ENCODE measurements around the gene SLC2A9.

The SLC2A9 gene

GRCh38 chr4:9943761-9944160, 77.5 kb downstream of the SLC2A9 start:
- no peaks in the 10 kb centered on the region for H3K27me3 ChIP-seq (replicated peaks; ENCODE audit: control insufficient read depth, insufficient read depth, low read length)
- no peaks in the 10 kb centered on the region for H3K36me3 ChIP-seq (ENCODE audit: control insufficient read depth, insufficient read depth, low read length)
- H3K4me3 ChIP-seq (replicated peaks; ENCODE audit: low read depth, low read length): no peak overlapping the region
- no peak for DNase-seq (ENCODE audit: extremely low read depth, insufficient read length)
- no peak for TF ChIP-seq CTCF (IDR thresholded peaks at IDR 0.05; ENCODE audit: insufficient read depth, low read length, poor library complexity, severe bottlenecking)

GRCh38 chr4:9942921-9943600, 78.2 kb downstream of the SLC2A9 start:
- no peak for TF ChIP-seq CTCF (IDR thresholded peaks at IDR 0.05; ENCODE audit: insufficient read depth, low read length, poor library complexity, severe bottlenecking)
- no peak overlapping the region for H3K4me3 ChIP-seq (replicated peaks; ENCODE audit: low read depth, low read length)
- no peak for DNase-seq (ENCODE audit: extremely low read depth, insufficient read length)
- no peaks in the 10 kb centered on the region for H3K27me3 ChIP-seq (replicated peaks; ENCODE audit: control insufficient read depth, insufficient read depth, low read length)
- H3K36me3 ChIP-seq (ENCODE audit: control insufficient read depth, insufficient read depth, low read length): no peaks in the 10 kb centered on the region

- TF ChIP-seq CTCF (IDR thresholded peaks at IDR 0.05; ENCODE audit: insufficient read depth, low read length, poor library complexity, severe bottlenecking): no peak
- Histone ChIP-seq H3K27me3 (replicated peaks; ENCODE audit: control insufficient read depth, insufficient read depth, low read length) (no peaks in the 10 kb centered on the region), H3K4me3 (replicated peaks; ENCODE audit: low read depth, low read length) (no peak overlapping the region), H3K36me3 (ENCODE audit: control insufficient read depth, insufficient read depth, low read length) (no peaks in the 10 kb centered on the region)
- DNase-seq (ENCODE audit: extremely low read depth, insufficient read length): no peak
These were observed 79.2 kb downstream of the SLC2A9 start for GRCh38 chr4:9942139-9942538.

- no peaks in the 10 kb centered on the region for H3K36me3 ChIP-seq (ENCODE audit: control insufficient read depth, insufficient read depth, low read length)
- H3K4me3 ChIP-seq (replicated peaks; ENCODE audit: low read depth, low read length): no peak overlapping the region
- no peaks in the 10 kb centered on the region for H3K27me3 ChIP-seq (replicated peaks; ENCODE audit: control insufficient read depth, insufficient read depth, low read length)
- TF ChIP-seq CTCF (IDR thresholded peaks at IDR 0.05; ENCODE audit: insufficient read depth, low read length, poor library complexity, severe bottlenecking): no peak
- DNase-seq (ENCODE audit: extremely low read depth, insufficient read length): peak; percentile 26
These were observed 81.3 kb downstream of the SLC2A9 start for GRCh38 chr4:9940041-9940440.

- Histone ChIP-seq H3K36me3 (ENCODE audit: control insufficient read depth, insufficient read depth, low read length) (no peaks in the 10 kb centered on the region), H3K27me3 (replicated peaks; ENCODE audit: control insufficient read depth, insufficient read depth, low read length) (no peaks in the 10 kb centered on the region), H3K4me3 (replicated peaks; ENCODE audit: low read depth, low read length) (no peak overlapping the region)
- no peak for DNase-seq (ENCODE audit: extremely low read depth, insufficient read length)
- no peak for TF ChIP-seq CTCF (IDR thresholded peaks at IDR 0.05; ENCODE audit: insufficient read depth, low read length, poor library complexity, severe bottlenecking)
These were observed 82.4 kb downstream of the SLC2A9 start for GRCh38 chr4:9938933-9939332.

GRCh38 chr4:9937078-9937477, 84.2 kb downstream of the SLC2A9 start:
- no peak for DNase-seq (ENCODE audit: extremely low read depth, insufficient read length)
- TF ChIP-seq CTCF (IDR thresholded peaks at IDR 0.05; ENCODE audit: insufficient read depth, low read length, poor library complexity, severe bottlenecking): no peak
- no peaks in the 10 kb centered on the region for H3K27me3 ChIP-seq (replicated peaks; ENCODE audit: control insufficient read depth, insufficient read depth, low read length)
- no peaks in the 10 kb centered on the region for H3K36me3 ChIP-seq (ENCODE audit: control insufficient read depth, insufficient read depth, low read length)
- no peak overlapping the region for H3K4me3 ChIP-seq (replicated peaks; ENCODE audit: low read depth, low read length)
